ENCODE data around the gene IFNAR1.

DNA sequence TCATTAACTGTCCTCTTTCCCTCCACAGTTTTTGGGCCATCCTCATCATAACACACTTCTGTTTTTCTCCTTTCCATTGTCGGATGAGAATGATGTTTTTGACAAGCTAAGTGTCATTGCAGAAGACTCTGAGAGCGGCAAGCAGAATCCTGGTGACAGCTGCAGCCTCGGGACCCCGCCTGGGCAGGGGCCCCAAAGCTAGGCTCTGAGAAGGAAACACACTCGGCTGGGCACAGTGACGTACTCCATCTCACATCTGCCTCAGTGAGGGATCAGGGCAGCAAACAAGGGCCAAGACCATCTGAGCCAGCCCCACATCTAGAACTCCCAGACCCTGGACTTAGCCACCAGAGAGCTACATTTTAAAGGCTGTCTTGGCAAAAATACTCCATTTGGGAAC lies 28.6 kb upstream of the IFNAR1 start:
- TF ChIP-seq, protein P1, sequence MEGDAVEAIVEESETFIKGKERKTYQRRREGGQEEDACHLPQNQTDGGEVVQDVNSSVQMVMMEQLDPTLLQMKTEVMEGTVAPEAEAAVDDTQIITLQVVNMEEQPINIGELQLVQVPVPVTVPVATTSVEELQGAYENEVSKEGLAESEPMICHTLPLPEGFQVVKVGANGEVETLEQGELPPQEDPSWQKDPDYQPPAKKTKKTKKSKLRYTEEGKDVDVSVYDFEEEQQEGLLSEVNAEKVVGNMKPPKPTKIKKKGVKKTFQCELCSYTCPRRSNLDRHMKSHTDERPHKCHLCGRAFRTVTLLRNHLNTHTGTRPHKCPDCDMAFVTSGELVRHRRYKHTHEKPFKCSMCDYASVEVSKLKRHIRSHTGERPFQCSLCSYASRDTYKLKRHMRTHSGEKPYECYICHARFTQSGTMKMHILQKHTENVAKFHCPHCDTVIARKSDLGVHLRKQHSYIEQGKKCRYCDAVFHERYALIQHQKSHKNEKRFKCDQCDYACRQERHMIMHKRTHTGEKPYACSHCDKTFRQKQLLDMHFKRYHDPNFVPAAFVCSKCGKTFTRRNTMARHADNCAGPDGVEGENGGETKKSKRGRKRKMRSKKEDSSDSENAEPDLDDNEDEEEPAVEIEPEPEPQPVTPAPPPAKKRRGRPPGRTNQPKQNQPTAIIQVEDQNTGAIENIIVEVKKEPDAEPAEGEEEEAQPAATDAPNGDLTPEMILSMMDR (conservative IDR thresholded peaks at IDR 0.05; ENCODE audit: low read length): no peak
- TF ChIP-seq EZH2phosphoT487 (IDR thresholded peaks at IDR 0.05; ENCODE audit: borderline replicate concordance): no peak

Measured in Loucy (cell line).